Dermis microvascular lymphatic vessel endothelial cell (primary cell): ENCODE measurements around the gene CAMK4. TPM values are rescaled to one million over a fixed set of nuclear protein-coding genes. Genes with fewer than 3 reads are reported as not detected.

Experiments
- DNase-seq, 2 donors: peaks; one replicate each; pipeline versions ENCODE4 v3.0.0 to v3.0.0-alpha.2; 2010; ENCODE audit warnings: low read depth in 2 of 2
- total RNA-seq: library from RNA; depleted of rRNA; stranded (reverse); fragments of >200 nt; gene quantifications from 2 replicates; pipeline ENCODE4 v1.2.1, GENCODE V29; 2014

Gene CAMK4
- total RNA-seq, 1 donor from 2014 or later = under 0.01 TPM

- no peak for DNase-seq
Observed at GRCh38 chr5:111422747-111423720, 198.8 kb downstream of the CAMK4 start.

GRCh38 chr5:111425205-111425604, 201.0 kb downstream of the CAMK4 start:
- DNase-seq = no peak

GRCh38 chr5:111427762-111428161, 203.6 kb downstream of the CAMK4 start:
- DNase-seq = no peak

- DNase-seq = no peak
Observed at GRCh38 chr5:111432883-111433536, 208.8 kb downstream of the CAMK4 start.

- no peak for DNase-seq
Observed at GRCh38 chr5:111434800-111435199, 210.6 kb downstream of the CAMK4 start.

- no peak for DNase-seq
Observed at GRCh38 chr5:111439473-111440075, 215.4 kb downstream of the CAMK4 start.

GRCh38 chr5:111447099-111447498, 222.9 kb downstream of the CAMK4 start:
- DNase-seq = no peak

GRCh38 chr5:111447822-111448221, 223.6 kb downstream of the CAMK4 start:
- no peak for DNase-seq

GRCh38 chr5:111453295-111453694, 229.1 kb downstream of the CAMK4 start:
- DNase-seq = no peak

GRCh38 chr5:111453747-111454146, 229.6 kb downstream of the CAMK4 start:
- no peak for DNase-seq

- DNase-seq = no peak
Observed at GRCh38 chr5:111454198-111454622, 230.0 kb downstream of the CAMK4 start.

GRCh38 chr5:111454776-111455175, 230.6 kb downstream of the CAMK4 start:
- DNase-seq = no peak

GRCh38 chr5:111461255-111461671, 237.1 kb downstream of the CAMK4 start:
- DNase-seq = peak in 1 of 2 donors; percentile 1

- no peak for DNase-seq
Observed at GRCh38 chr5:111461934-111462333, 237.8 kb downstream of the CAMK4 start.

- DNase-seq = no peak
Observed at GRCh38 chr5:111463311-111463710, 239.1 kb downstream of the CAMK4 start.

GRCh38 chr5:111469293-111469896, 245.2 kb downstream of the CAMK4 start:
- DNase-seq = no peak

- no peak for DNase-seq
Observed at GRCh38 chr5:111469903-111470302, 245.7 kb downstream of the CAMK4 start.

GRCh38 chr5:111472096-111472495, 247.9 kb downstream of the CAMK4 start:
- no peak for DNase-seq

- DNase-seq = no peak
Observed at GRCh38 chr5:111472579-111472978, 248.4 kb downstream of the CAMK4 start.

- no peak for DNase-seq
Observed at GRCh38 chr5:111478266-111478665, 254.1 kb downstream of the CAMK4 start.

- DNase-seq = no peak
Observed at GRCh38 chr5:111478898-111479297, 254.7 kb downstream of the CAMK4 start.

- no peak for DNase-seq
Observed at GRCh38 chr5:111480346-111480745, 256.2 kb downstream of the CAMK4 start.
